ENCODE measurements around the gene SF1. TPM values are rescaled to one million over a fixed set of nuclear protein-coding genes. Genes with fewer than 3 reads are reported as not detected.

The SF1 gene
- total RNA-seq, 2 experiments from 2014 or later = 1,632 to 1,657 TPM

- Mint-ChIP-seq H3K4me3 (peak overlapping the region; percentile 86), H3K27me3 (no peaks in the 10 kb centered on the region), H3K4me1 (ENCODE audit: low read depth) (peaks cover 85% of the 10 kb centered on the region), H3K27ac (peak overlapping the region; percentile 85), H3K36me3 (ENCODE audit: low read depth) (peaks cover 77% of the 10 kb centered on the region), H3K9me3 (no peaks in the 10 kb centered on the region)
- CTCF ChIA-PET = interaction anchor here (0.9 to 5.9 kb wide), 3 partner anchors 16 to 24 kb away, joined by 3 to 45 read pairs (median 3); partner anchors contain the start of gene RASGRP2
- POLR2A ChIA-PET = interaction anchor here (0.7 to 15.0 kb wide), 14 partner anchors 12 to 359 kb away, joined by 3 to 634 read pairs (median 4); partner anchors contain the start of genes EHD1, FAU, MAP4K2 and MRPL49
- DNase-seq (peak in 3 of 14 experiments; percentile 10 to 42 (median 32)), ATAC-seq (ENCODE audit: poor library complexity) (peak; percentile 2)
- Histone ChIP-seq H3K27ac (ENCODE audit: low read depth in 1 of 2, low read length in 2 of 2) (peak overlapping the region; percentile 46 to 73), H3K9me3 (ENCODE audit: control insufficient read depth in 1 of 2, insufficient read depth in 1 of 2, low read length in 2 of 2) (no peaks in the 10 kb centered on the region), H3K4me1 (ENCODE audit: insufficient read depth, low read length) (peaks cover 100% of the 10 kb centered on the region), H3K4me3 (ENCODE audit: low read length) (peak overlapping the region; percentile 24), H3K36me3 (ENCODE audit: insufficient read depth, low read length) (peaks cover 71% of the 10 kb centered on the region), H3K27me3 (ENCODE audit: control insufficient read depth in 1 of 2, insufficient read depth in 2 of 2, low read length in 2 of 2) (no peaks in the 10 kb centered on the region)
- intact Hi-C loops (cut with DNase I, micrococcal nuclease) = loop anchor here (1.0 kb wide), 2 partner anchors 17 to 20 kb away; no protein-coding TSS in a partner anchor
- TF ChIP-seq CTCF (IDR thresholded peaks at IDR 0.05) = no peak
Measured at GRCh38 chr11:64763526-64764039, 14.8 kb downstream of the SF1 start.

- H3K4me1 ChIP-seq (ENCODE audit: insufficient read depth, low read length) = peaks cover 97% of the 10 kb centered on the region
- DNase-seq = peak in 6 of 14 experiments; percentile 28 to 59 (median 49)
- H3K27ac ChIP-seq (ENCODE audit: low read depth in 1 of 2, low read length in 2 of 2) = peak overlapping the region; percentile 46 to 73
- Mint-ChIP-seq H3K4me1 (ENCODE audit: low read depth) (peaks cover 78% of the 10 kb centered on the region), H3K27ac (peak overlapping the region; percentile 85), H3K9me3 (no peaks in the 10 kb centered on the region), H3K27me3 (no peaks in the 10 kb centered on the region), H3K36me3 (ENCODE audit: low read depth) (peaks cover 70% of the 10 kb centered on the region), H3K4me3 (peak overlapping the region; percentile 86)
- POLR2A ChIA-PET = interaction anchor here (0.5 to 15.0 kb wide), 12 partner anchors 12 to 973 kb away, joined by 3 to 634 read pairs (median 4); partner anchors contain the start of genes EHD1, FAU, MAP4K2 and MRPL49
- peaks cover 68% of the 10 kb centered on the region for H3K36me3 ChIP-seq (ENCODE audit: insufficient read depth, low read length)
- H3K4me3 ChIP-seq (ENCODE audit: low read length) = peak overlapping the region; percentile 24
- TF ChIP-seq CTCF (IDR thresholded peaks at IDR 0.05) = no peak
- CTCF ChIA-PET = interaction anchor here (0.9 to 5.9 kb wide), 3 partner anchors 15 to 25 kb away, joined by 3 to 45 read pairs (median 3); partner anchors contain the start of gene RASGRP2
- H3K27me3 ChIP-seq (ENCODE audit: control insufficient read depth in 1 of 2, insufficient read depth in 2 of 2, low read length in 2 of 2) = no peaks in the 10 kb centered on the region
- peak; percentile 33 for ATAC-seq (ENCODE audit: poor library complexity)
- H3K9me3 ChIP-seq (ENCODE audit: control insufficient read depth in 1 of 2, insufficient read depth in 1 of 2, low read length in 2 of 2) = no peaks in the 10 kb centered on the region
- intact Hi-C loops (cut with DNase I, micrococcal nuclease) = no loop called here
Measured at GRCh38 chr11:64762674-64763525, 15.4 kb downstream of the SF1 start.

DNA sequence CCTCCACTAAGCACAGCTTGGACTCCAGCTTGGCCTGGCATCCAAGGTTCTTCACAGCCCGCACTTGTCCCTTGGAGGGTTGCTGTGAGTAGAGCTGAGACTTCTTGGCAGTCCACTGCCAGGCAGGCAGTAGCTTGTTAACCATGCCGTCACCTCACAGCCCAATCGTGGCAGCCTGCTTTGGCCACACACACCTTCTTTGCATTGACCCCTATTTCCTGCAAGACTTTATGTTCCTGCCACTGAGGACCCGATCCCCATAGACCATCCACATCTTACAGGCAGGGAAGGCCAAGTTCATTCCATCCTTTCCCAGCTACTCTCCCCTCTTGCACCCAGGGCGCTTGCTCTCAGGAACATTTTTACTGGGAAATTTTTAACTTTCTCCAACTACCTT is 16.1 kb downstream of the SF1 start:
- peak overlapping the region in 1 of 2 donors; percentile 73 for H3K27ac ChIP-seq (ENCODE audit: low read depth in 1 of 2, low read length in 2 of 2)
- H3K36me3 ChIP-seq (ENCODE audit: insufficient read depth, low read length) = peaks cover 65% of the 10 kb centered on the region
- H3K27me3 ChIP-seq (ENCODE audit: control insufficient read depth in 1 of 2, insufficient read depth in 2 of 2, low read length in 2 of 2) = no peaks in the 10 kb centered on the region
- no peaks in the 10 kb centered on the region for H3K9me3 ChIP-seq (ENCODE audit: control insufficient read depth in 1 of 2, insufficient read depth in 1 of 2, low read length in 2 of 2)
- ChIA-PET CTCF (interaction anchor here (1.7 to 5.9 kb wide), 2 partner anchors 18 to 26 kb away, joined by 6 to 45 read pairs; partner anchors contain the start of gene RASGRP2), POLR2A (interaction anchor here (0.8 to 15.0 kb wide), 4 partner anchors 13 to 100 kb away, joined by 3 to 634 read pairs (median 183); partner anchors contain the start of genes RASGRP2 and SF1)
- ATAC-seq (ENCODE audit: poor library complexity) (no peak), DNase-seq (peak in 1 of 14 experiments; percentile 36)
- no peaks in the 10 kb centered on the region for H3K27me3 Mint-ChIP-seq
- peaks cover 73% of the 10 kb centered on the region for H3K4me1 Mint-ChIP-seq (ENCODE audit: low read depth)
- no peak for TF ChIP-seq CTCF (IDR thresholded peaks at IDR 0.05)
- peak overlapping the region; percentile 85 for H3K27ac Mint-ChIP-seq
- peak overlapping the region; percentile 86 for H3K4me3 Mint-ChIP-seq
- H3K4me1 ChIP-seq (ENCODE audit: insufficient read depth, low read length) = peaks cover 96% of the 10 kb centered on the region
- no peaks in the 10 kb centered on the region for H3K9me3 Mint-ChIP-seq
- intact Hi-C loops (cut with DNase I, micrococcal nuclease) = no loop called here
- H3K36me3 Mint-ChIP-seq (ENCODE audit: low read depth) = peaks cover 64% of the 10 kb centered on the region
- H3K4me3 ChIP-seq (ENCODE audit: low read length) = no peak overlapping the region

All from CD4-positive, alpha-beta T cell (primary cell).